HL-60/S4 treated with phorbol 12-myristate 13-acetate at 8.2 ng/mL for 4 days and 3 days (cell line): ENCODE results near the gene LANCL1.

Source experiments
- in situ Hi-C: fragments of 300-500 bp; cut with MboI; formaldehyde crosslinking; loops from 2 replicates; pipeline ENCODE4 v1.15.0; 2022; ENCODE audit warnings: low sequenced_read_pairs

LANCL1 gene

DNA sequence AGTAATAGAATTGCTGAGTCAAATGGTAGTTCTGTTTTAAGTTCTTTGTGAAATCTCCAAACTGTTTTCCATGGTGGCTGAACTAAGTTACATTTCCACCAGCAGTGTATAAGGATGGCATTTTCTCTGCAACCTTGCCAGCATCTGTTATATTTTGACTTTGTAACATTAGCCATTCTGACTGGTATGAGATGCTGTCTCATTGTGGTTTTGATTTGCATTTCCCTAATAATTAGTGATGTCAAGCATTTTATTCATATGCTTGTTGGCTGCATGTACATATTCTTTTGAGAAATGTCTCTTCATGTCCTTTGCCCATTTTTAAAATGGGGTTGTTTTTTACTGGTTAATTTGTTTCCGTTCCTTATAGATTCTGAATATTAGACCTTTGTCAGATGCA lies 63.9 kb downstream of the LANCL1 start:
- in situ Hi-C loops, result no loop called here

DNA sequence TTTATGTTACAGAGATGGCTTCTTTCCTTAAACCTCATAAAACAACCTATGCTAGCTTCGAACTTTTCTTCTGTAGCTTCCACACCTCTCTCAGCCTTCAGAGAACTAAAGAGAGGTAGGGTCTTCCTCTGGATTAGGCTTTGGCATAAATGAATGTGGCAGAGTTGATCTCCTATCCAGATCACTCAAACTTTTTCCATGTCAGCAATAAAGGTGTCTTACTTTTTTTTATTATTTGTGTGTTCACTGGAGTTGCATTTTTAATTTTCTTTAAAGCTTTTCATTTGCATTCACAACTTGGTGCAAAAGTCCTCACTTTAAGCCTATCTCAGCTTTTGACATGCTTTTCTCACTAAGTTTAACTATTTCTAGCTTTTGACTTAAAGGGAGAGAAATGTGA lies 66.0 kb downstream of the LANCL1 start:
- in situ Hi-C loops, result no loop called here

DNA sequence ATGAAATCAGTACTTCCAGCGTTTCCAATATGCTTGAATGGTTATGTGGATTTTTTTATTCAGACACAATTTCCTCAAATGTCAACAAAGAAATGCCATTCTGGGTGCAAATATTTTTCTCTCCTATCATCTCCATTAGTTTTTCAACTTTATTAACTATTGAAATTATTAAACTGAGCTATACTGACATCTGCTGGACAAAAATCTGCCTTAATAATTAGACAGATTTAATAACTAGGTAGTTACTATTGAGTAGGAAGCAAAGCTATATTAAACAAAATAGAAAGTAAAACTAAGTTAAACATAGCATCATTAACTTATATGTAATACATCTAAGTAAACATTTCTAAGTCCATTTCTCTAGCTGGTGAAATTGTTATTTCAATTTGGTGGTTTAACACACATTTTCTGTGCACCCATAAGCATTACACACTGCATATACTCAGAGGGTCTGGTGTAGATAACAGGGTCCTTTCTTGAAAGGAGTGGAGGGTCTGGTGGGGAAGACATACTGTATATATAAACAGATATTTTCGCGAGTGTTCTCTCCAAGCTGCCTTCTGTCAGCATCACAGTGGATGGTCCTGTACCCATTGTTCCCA lies 77.0 kb downstream of the LANCL1 start:
- in situ Hi-C loops, result no loop called here

DNA sequence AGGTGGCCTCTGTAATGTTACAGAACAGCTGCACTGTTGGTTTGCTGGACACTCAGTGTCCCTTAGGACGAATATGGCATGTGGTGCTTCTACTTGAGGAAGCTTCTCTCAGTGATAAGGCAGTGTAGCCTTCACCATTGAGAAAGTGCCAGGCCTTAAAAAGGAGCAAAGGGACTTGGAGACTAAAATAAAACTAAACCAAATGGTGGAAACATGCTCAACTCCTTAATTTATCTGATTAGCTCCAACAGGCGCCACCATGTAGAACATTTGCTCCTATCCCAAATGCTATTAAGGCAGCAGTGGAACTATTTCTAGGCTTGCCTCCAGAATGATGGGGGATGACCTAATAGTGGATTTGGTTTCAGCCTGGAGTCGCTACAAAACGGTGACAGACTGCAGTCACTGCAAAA lies 84.1 kb downstream of the LANCL1 start:
- in situ Hi-C loops, result no loop called here

DNA sequence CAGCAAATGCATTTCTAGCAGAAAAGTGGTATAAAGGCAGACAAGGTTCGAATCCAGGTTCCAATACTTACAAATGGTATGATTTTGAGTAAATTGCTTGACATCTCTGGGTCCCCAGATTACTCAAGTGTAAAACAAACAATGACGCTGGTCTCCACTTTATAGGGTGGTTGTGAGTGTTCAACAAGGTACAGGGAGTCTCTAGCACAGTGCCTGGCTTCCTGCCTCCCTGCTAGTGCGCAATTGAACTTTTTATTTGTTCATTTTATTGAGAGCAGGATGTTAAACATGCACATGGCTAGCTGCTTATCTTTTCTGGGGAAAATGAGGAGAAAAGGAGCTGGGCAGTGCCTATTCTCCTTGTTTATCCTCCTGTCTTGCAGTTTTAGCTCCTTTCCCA lies 86.7 kb downstream of the LANCL1 start:
- in situ Hi-C loops, result no loop called here

DNA sequence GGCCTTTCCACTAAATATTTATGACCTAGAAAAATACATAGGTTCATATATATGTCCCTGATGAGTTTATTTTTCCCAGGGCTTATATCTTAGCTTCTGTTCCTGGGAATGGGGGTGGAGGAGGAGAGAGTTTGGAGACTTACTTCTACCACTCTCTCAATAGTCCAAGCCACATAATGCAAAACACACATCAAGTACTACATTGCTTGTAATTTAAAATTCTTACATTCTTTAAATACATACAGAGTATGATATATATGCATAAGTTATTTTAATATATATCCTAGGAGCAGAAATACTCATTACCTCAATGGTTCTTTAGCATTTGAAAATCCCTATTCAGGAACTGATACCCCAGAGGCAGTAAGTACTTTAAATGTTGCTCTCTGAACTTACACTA lies 88.4 kb downstream of the LANCL1 start:
- in situ Hi-C loops, result no loop called here

DNA sequence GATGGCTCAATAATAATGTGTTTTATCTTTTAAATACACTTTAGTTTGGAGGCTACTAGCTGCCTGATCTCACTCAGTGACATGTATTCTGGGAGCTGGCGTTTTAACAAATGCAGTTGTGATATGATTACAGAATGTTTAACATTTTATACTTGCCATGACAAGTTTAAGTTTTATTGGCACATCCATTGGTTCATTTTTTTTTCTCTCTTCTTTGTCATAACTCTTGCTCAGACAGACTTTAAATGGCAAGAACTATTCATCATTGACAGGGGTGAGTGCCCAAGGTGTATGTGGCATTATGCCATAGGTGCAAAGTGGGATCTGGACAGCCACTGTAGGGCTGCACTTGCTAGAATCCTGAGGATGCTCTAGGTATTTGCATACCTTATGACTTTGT lies 89.5 kb downstream of the LANCL1 start:
- in situ Hi-C loops, result no loop called here
